SK-N-SH (cell line): ENCODE results near the gene AEN.

Experiments
- GABPA ChIP-seq: IDR thresholded peaks from 2 replicates; pipeline ENCODE4 v1.4.0; 2012; ENCODE audit warnings: low read depth, mild to moderate bottlenecking
- GATA2 ChIP-seq: sonication (generic); formaldehyde crosslinking; IDR thresholded peaks from 2 replicates; pipeline ENCODE4 v1.5.0; 2020; ENCODE audit warnings: mild to moderate bottlenecking, missing genetic modification reagents
- MAX ChIP-seq: IDR thresholded peaks from 2 replicates; pipeline ENCODE4 v1.4.0; 2012; ENCODE audit warnings: low read depth
- RAD21 ChIP-seq: IDR thresholded peaks from 2 replicates; pipeline ENCODE4 v1.6.1; 2012; ENCODE audit warnings: mild to moderate bottlenecking, low read length
- RFX5 ChIP-seq: IDR thresholded peaks from 2 replicates; pipeline ENCODE4 v1.6.1; 2012; ENCODE audit warnings: mild to moderate bottlenecking, improper control_type of control experiment, low read length
- TAF1 ChIP-seq: IDR thresholded peaks from 2 replicates; pipeline ENCODE4 v1.6.1; 2012; ENCODE audit warnings: low read depth, mild to moderate bottlenecking, low read length, moderate library complexity, borderline replicate concordance
- TCF12 ChIP-seq: IDR thresholded peaks from 2 replicates; pipeline ENCODE4 v1.4.0; 2012
- TEAD4 ChIP-seq: IDR thresholded peaks from 2 replicates; pipeline ENCODE4 v1.4.0; 2012; ENCODE audit warnings: mild to moderate bottlenecking, borderline replicate concordance; ENCODE audit not compliant: insufficient read depth
- TF ChIP-seq, protein P1 (sequence below): IDR thresholded peaks from 2 replicates; pipeline ENCODE4; 2012
- TF ChIP-seq, protein P2 (sequence below): fragments of 150-350 bp; IDR thresholded peaks from 2 replicates; pipeline ENCODE4 v1.6.1; 2017; ENCODE audit warnings: antibody characterized with exemption, low read length, low read depth, borderline replicate concordance
- TF ChIP-seq, protein P3 (sequence below): fragments of 200-600 bp; sonication (generic); IDR thresholded peaks from 2 replicates; pipeline ENCODE4 v1.6.1; 2017; ENCODE audit warnings: antibody characterized with exemption, mild to moderate bottlenecking, moderate library complexity

GRCh38 chr15:88615303-88616107 lies 5.6 kb upstream of the AEN start:
- TF ChIP-seq GABPA (no peak), TAF1 (no peak), GATA2 (CRISPR knock-in tag) (no peak), MAX (no peak), RFX5 (no peak), TCF12 (no peak), TEAD4 (no peak), RAD21 (no peak)
- TF ChIP-seq, protein P1, sequence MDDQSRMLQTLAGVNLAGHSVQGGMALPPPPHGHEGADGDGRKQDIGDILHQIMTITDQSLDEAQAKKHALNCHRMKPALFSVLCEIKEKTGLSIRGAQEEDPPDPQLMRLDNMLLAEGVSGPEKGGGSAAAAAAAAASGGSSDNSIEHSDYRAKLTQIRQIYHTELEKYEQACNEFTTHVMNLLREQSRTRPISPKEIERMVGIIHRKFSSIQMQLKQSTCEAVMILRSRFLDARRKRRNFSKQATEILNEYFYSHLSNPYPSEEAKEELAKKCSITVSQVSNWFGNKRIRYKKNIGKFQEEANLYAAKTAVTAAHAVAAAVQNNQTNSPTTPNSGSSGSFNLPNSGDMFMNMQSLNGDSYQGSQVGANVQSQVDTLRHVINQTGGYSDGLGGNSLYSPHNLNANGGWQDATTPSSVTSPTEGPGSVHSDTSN: no peak
- TF ChIP-seq, protein P2, sequence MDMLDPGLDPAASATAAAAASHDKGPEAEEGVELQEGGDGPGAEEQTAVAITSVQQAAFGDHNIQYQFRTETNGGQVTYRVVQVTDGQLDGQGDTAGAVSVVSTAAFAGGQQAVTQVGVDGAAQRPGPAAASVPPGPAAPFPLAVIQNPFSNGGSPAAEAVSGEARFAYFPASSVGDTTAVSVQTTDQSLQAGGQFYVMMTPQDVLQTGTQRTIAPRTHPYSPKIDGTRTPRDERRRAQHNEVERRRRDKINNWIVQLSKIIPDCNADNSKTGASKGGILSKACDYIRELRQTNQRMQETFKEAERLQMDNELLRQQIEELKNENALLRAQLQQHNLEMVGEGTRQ: no peak
- TF ChIP-seq, protein P3, sequence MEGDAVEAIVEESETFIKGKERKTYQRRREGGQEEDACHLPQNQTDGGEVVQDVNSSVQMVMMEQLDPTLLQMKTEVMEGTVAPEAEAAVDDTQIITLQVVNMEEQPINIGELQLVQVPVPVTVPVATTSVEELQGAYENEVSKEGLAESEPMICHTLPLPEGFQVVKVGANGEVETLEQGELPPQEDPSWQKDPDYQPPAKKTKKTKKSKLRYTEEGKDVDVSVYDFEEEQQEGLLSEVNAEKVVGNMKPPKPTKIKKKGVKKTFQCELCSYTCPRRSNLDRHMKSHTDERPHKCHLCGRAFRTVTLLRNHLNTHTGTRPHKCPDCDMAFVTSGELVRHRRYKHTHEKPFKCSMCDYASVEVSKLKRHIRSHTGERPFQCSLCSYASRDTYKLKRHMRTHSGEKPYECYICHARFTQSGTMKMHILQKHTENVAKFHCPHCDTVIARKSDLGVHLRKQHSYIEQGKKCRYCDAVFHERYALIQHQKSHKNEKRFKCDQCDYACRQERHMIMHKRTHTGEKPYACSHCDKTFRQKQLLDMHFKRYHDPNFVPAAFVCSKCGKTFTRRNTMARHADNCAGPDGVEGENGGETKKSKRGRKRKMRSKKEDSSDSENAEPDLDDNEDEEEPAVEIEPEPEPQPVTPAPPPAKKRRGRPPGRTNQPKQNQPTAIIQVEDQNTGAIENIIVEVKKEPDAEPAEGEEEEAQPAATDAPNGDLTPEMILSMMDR: no peak
